ENCODE measurements around the gene ABLIM1.

- TF ChIP-seq EP300 (IDR thresholded peaks at IDR 0.05; ENCODE audit: borderline replicate concordance) (no peak), FOXM1 (IDR thresholded peaks at IDR 0.05; ENCODE audit: borderline replicate concordance, low read depth) (no peak), CEBPB (IDR thresholded peaks at IDR 0.05) (no peak)
Measured at GRCh38 chr10:114603948-114604347, 54.1 kb downstream of the ABLIM1 start.

Measured in Ishikawa (cell line).